Left ventricle myocardium superior (tissue), 1 donor: Measurements from ENCODE around the gene SLC25A19. TPM values are rescaled to one million over a fixed set of nuclear protein-coding genes. Genes with fewer than 3 reads are reported as not detected.
"Not testable (repeated sequence)": the region's sequence is repeated elsewhere in the genome, so short reads cannot be mapped to it uniquely, and the experiment has no call there.

Experiments used
- ATAC-seq: fragments of 200-7000 bp; cut with Tn5 transposase; one replicate; pipeline ENCODE4 v1.9.1; 2020; ENCODE audit warnings: mild to moderate bottlenecking, moderate library complexity
- DNase-seq: peaks from one replicate; pipeline ENCODE4 v3.0.0-alpha.2; 2020
- intact Hi-C: fragments of 100-400 bp; cut with micrococcal nuclease; formaldehyde crosslinking; loops from one replicate; pipeline ENCODE4 v1.11.0; 2022
- total RNA-seq: library from RNA; stranded (reverse); fragmentation: NEBNext Ultra II Directional; extraction: Animal tissue kit (Norgen Biotek cat#: 25700); gene quantifications from one replicate; pipeline ENCODE4 v1.2.1, GENCODE V29; 2021
- donor health status: DM: no; HTN: yes; CAD: no; lungs with severe emphysema.

The SLC25A19 gene
- total RNA-seq, 1 donor from 2014 or later: 23.0 TPM

- DNase-seq (peak; percentile 83), ATAC-seq (peak; percentile 46)
- intact Hi-C loops: no loop called here
Measured at GRCh38 chr17:75271955-75272847, 17.0 kb downstream of the SLC25A19 start.

- DNase-seq (peak; percentile 92), ATAC-seq (peak; percentile 81)
- intact Hi-C loops: no loop called here
Measured at GRCh38 chr17:75271233-75271954, 17.8 kb downstream of the SLC25A19 start.

- no peak for DNase-seq
- intact Hi-C loops: no loop called here
- no peak for ATAC-seq
Measured at GRCh38 chr17:75270966-75271232, 18.3 kb downstream of the SLC25A19 start, which contains the start of gene MIF4GD. MIF4GD (minus strand) TSS chr17:75271231; CDS start chr17:75270195, 1,036 bp downstream.

GRCh38 chr17:75270218-75270965 is 18.8 kb downstream of the SLC25A19 start:
- intact Hi-C loops: no loop called here
- ATAC-seq (peak; percentile 54), DNase-seq (peak; percentile 80)

- intact Hi-C loops: no loop called here
- DNase-seq (no peak), ATAC-seq (no peak)
Measured at GRCh38 chr17:75269844-75270217, 19.4 kb downstream of the SLC25A19 start.

- intact Hi-C loops: no loop called here
- no peak for DNase-seq
- no peak for ATAC-seq
Measured at GRCh38 chr17:75267411-75268232, 21.6 kb downstream of the SLC25A19 start.

- no peak for ATAC-seq
- intact Hi-C loops: no loop called here
- DNase-seq: no peak
Measured at GRCh38 chr17:75267153-75267410, 22.2 kb downstream of the SLC25A19 start.

- ATAC-seq (no peak), DNase-seq (no peak)
- intact Hi-C loops: no loop called here
Measured at GRCh38 chr17:75266316-75267152, 22.7 kb downstream of the SLC25A19 start.

GRCh38 chr17:75265614-75266315 is 23.5 kb downstream of the SLC25A19 start:
- DNase-seq: no peak
- intact Hi-C loops: no loop called here
- no peak for ATAC-seq

- no peak for DNase-seq
- intact Hi-C loops: no loop called here
- ATAC-seq: no peak
Measured at GRCh38 chr17:75263055-75263454, 26.2 kb downstream of the SLC25A19 start.

- intact Hi-C loops: no loop called here
- no peak for DNase-seq
- no peak for ATAC-seq
Measured at GRCh38 chr17:75262112-75262606, 27.1 kb downstream of the SLC25A19 start.

- DNase-seq (peak; percentile 98), ATAC-seq (peak; percentile 98)
- intact Hi-C loops: no loop called here
Measured at GRCh38 chr17:75261336-75262111, 27.7 kb downstream of the SLC25A19 start, which contains the start of the genes GGA3 and MRPS7. GGA3 (minus strand) TSS chr17:75261606; CDS start chr17:75261587, 19 bp downstream. MRPS7 (plus strand) TSS chr17:75261879; CDS start chr17:75261901, 22 bp downstream.

- no peak for DNase-seq
- peak; percentile 4 for ATAC-seq
- intact Hi-C loops: no loop called here
Measured at GRCh38 chr17:75260641-75261335, 28.4 kb downstream of the SLC25A19 start.

GRCh38 chr17:75257228-75257627 is 32.0 kb downstream of the SLC25A19 start:
- intact Hi-C loops, DNase-seq, ATAC-seq: not testable (repeated sequence)

GRCh38 chr17:75255954-75256698 is 33.1 kb downstream of the SLC25A19 start:
- DNase-seq, intact Hi-C loops, ATAC-seq: not testable (repeated sequence)
